K562 (cell line): ENCODE results near the gene PUM2. TPM values are rescaled to one million over a fixed set of nuclear protein-coding genes. Genes with fewer than 3 reads are reported as not detected.

Experiments
- ARID2 ChIP-seq: fragments of 450-650 bp; IDR thresholded peaks from 2 replicates; pipeline ENCODE4 v1.6.1; 2017; ENCODE audit warnings: antibody characterized with exemption, mild to moderate bottlenecking
- ASH1L ChIP-seq: fragments of 450-650 bp; IDR thresholded peaks from 2 replicates; pipeline ENCODE4 v1.6.1; 2018; ENCODE audit warnings: borderline replicate concordance, mild to moderate bottlenecking, low read depth; ENCODE audit not compliant: partially characterized antibody
- DACH1 ChIP-seq: fragments of 450-650 bp; IDR thresholded peaks from 2 replicates; pipeline ENCODE4 v1.6.1; 2018; ENCODE audit not compliant: partially characterized antibody
- HMGN3 ChIP-seq: IDR thresholded peaks from 2 replicates; pipeline ENCODE4 v1.6.1; 2011; ENCODE audit warnings: borderline replicate concordance, low read depth, mild to moderate bottlenecking, mixed read lengths, low read length; ENCODE audit not compliant: insufficient read length; ENCODE audit errors: extremely low read depth
- POLR2AphosphoS2 ChIP-seq: IDR thresholded peaks from 2 replicates; pipeline ENCODE4 v1.6.1; 2012; ENCODE audit warnings: low read length, improper control_type of control experiment
- POLR2H ChIP-seq: IDR thresholded peaks from 2 replicates; pipeline ENCODE4 v1.6.1; 2016; ENCODE audit warnings: missing genetic modification characterization, low read depth, mild to moderate bottlenecking, control low read depth, missing compliant biosample characterization, moderate library complexity
- RAD51 ChIP-seq: fragments of 450-650 bp; IDR thresholded peaks from 2 replicates; pipeline ENCODE4 v1.7.1; 2016; ENCODE audit warnings: low read depth, mild to moderate bottlenecking, borderline replicate concordance
- RBM15 ChIP-seq: fragments of 200-400 bp; formaldehyde crosslinking; IDR thresholded peaks from 2 replicates; pipeline ENCODE4 v1.6.1; 2018; ENCODE audit warnings: mild to moderate bottlenecking, low read length, moderate library complexity; ENCODE audit not compliant: insufficient read depth
- RHOXF2B ChIP-seq: fragments of 250-450 bp; sonication (Bioruptor Pico); conservative IDR thresholded peaks from 2 replicates; pipeline ENCODE4 v1.5.1; 2021
- TEAD1 ChIP-seq, 2 experiments: fragments of 450-650 bp in 1 of 2; sonication (generic) in 1 of 2; formaldehyde crosslinking; IDR thresholded peaks; 2 replicates each; pipeline versions ENCODE4 v1.4.0 to v1.8.0; 2020 to 2022; ENCODE audit warnings: mild to moderate bottlenecking in 2 of 2, missing genetic modification reagents in 1 of 2
- ZFP30 ChIP-seq: fragments of 250-450 bp; sonication (Bioruptor Pico); IDR thresholded peaks from 2 replicates; pipeline ENCODE4 v1.8.0; 2022; ENCODE audit warnings: moderate library complexity, mild to moderate bottlenecking, inconsistent platforms, borderline replicate concordance
- ZFPM2 ChIP-seq: fragments of 250-450 bp; sonication (Bioruptor Pico); IDR thresholded peaks from 2 replicates; pipeline ENCODE4 v1.5.1; 2022; ENCODE audit warnings: mild to moderate bottlenecking
- ZNF431 ChIP-seq: sonication (generic); formaldehyde crosslinking; IDR thresholded peaks from 2 replicates; pipeline ENCODE4 v1.8.0; 2022; ENCODE audit warnings: mild to moderate bottlenecking, missing genetic modification reagents
- ZNF785 ChIP-seq: fragments of 250-450 bp; sonication (Bioruptor Pico); IDR thresholded peaks from 2 replicates; pipeline ENCODE4 v1.4.0; 2020; ENCODE audit warnings: mild to moderate bottlenecking
- polyA plus RNA-seq, 8 experiments: library from polyadenylated mRNA; depleted of rRNA in 4 of 8; stranded (reverse) in 5 of 8; unstranded in 3 of 8; fragments of >200 nt; fragmentation: Nextera tagmentation in 2 of 8; fragmentation: Illumina TruSeq in 1 of 8; extraction: Ambion mirVana in 2 of 8; extraction: Trizol in 1 of 8; gene quantifications; 2 replicates each; pipeline versions ENCODE4 v1.2.1 to v1.2.3, GENCODE V29; 2011 to 2014; ENCODE audit warnings: inconsistent platforms in 1 of 8, missing spikeins in 1 of 8
- total RNA-seq, 7 experiments: library from RNA; depleted of rRNA in 6 of 7; stranded (reverse); fragments of >200 nt in 6 of 7; fragmentation: Illumina TruSeq in 2 of 7; extraction: Trizol in 2 of 7; gene quantifications; 2 replicates each; pipeline versions ENCODE4 v1.2.1 to v1.2.3, GENCODE V29; 2011 to 2021; ENCODE audit warnings: low replicate concordance in 1 of 7
- TF ChIP-seq, protein P1 (sequence below): fragments of 200-800 bp; sonication (Bioruptor generic); IDR thresholded peaks from 2 replicates; pipeline ENCODE4 v1.6.1; 2016; ENCODE audit warnings: missing genetic modification characterization, missing compliant biosample characterization
- TF ChIP-seq, protein P2 (sequence below): fragments of 250-450 bp; sonication (Bioruptor Pico); IDR thresholded peaks from 2 replicates; pipeline ENCODE4 v1.8.0; 2022; ENCODE audit warnings: inconsistent platforms
- TF ChIP-seq, protein P3 (sequence below): fragments of 450-650 bp; conservative IDR thresholded peaks from 2 replicates; pipeline ENCODE4 v1.6.1; 2016; ENCODE audit warnings: missing genetic modification characterization, low read depth, mild to moderate bottlenecking, missing compliant biosample characterization, moderate library complexity
- TF ChIP-seq, protein P4 (sequence below): sonication (generic); formaldehyde crosslinking; IDR thresholded peaks from 2 replicates; pipeline ENCODE4 v1.8.0; 2022; ENCODE audit warnings: mild to moderate bottlenecking, missing genetic modification reagents
- TF ChIP-seq, protein P5 (sequence below): sonication (generic); formaldehyde crosslinking; IDR thresholded peaks from 2 replicates; pipeline ENCODE4 v1.5.0; 2020; ENCODE audit warnings: missing genetic modification reagents

The PUM2 gene
- total and polyA plus RNA-seq, 9 of the 15 experiments (the other 6 are each of a cell fraction or from before 2014, with no cell fraction given), result 13.4 to 61.9 (median 28.3) TPM

DNA sequence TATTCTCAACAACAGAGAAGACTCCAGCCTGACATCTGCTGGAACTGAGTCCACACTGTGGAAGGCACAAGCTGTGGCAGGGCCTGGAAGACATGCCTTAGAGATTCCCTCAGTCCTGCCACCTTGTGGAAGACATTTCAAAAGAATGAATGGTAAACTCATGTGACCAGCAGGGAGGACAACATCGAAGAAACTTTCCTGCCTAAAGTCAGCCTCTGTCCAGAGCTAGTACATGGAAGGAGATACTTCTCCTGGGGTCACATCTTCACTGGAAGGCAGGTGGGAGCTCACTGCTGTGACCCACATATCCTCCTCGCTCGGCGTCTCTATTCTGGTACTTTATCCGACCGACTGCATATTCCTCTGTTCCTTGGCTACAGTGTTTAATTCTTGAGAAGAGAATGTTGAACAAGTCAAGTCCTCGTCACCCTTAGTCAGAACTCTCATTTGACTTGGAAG, 59.5 kb downstream of the PUM2 start (continued):
- TF ChIP-seq, protein P1, sequence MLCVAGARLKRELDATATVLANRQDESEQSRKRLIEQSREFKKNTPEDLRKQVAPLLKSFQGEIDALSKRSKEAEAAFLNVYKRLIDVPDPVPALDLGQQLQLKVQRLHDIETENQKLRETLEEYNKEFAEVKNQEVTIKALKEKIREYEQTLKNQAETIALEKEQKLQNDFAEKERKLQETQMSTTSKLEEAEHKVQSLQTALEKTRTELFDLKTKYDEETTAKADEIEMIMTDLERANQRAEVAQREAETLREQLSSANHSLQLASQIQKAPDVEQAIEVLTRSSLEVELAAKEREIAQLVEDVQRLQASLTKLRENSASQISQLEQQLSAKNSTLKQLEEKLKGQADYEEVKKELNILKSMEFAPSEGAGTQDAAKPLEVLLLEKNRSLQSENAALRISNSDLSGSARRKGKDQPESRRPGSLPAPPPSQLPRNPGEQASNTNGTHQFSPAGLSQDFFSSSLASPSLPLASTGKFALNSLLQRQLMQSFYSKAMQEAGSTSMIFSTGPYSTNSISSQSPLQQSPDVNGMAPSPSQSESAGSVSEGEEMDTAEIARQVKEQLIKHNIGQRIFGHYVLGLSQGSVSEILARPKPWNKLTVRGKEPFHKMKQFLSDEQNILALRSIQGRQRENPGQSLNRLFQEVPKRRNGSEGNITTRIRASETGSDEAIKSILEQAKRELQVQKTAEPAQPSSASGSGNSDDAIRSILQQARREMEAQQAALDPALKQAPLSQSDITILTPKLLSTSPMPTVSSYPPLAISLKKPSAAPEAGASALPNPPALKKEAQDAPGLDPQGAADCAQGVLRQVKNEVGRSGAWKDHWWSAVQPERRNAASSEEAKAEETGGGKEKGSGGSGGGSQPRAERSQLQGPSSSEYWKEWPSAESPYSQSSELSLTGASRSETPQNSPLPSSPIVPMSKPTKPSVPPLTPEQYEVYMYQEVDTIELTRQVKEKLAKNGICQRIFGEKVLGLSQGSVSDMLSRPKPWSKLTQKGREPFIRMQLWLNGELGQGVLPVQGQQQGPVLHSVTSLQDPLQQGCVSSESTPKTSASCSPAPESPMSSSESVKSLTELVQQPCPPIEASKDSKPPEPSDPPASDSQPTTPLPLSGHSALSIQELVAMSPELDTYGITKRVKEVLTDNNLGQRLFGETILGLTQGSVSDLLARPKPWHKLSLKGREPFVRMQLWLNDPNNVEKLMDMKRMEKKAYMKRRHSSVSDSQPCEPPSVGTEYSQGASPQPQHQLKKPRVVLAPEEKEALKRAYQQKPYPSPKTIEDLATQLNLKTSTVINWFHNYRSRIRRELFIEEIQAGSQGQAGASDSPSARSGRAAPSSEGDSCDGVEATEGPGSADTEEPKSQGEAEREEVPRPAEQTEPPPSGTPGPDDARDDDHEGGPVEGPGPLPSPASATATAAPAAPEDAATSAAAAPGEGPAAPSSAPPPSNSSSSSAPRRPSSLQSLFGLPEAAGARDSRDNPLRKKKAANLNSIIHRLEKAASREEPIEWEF (CRISPR knock-in tag), result no peak
- TF ChIP-seq ASH1L, result no peak
- TF ChIP-seq TEAD1 (CRISPR knock-in tag; IDR thresholded peaks at IDR 0.05), result peak; percentile 92 to 99
- TF ChIP-seq, protein P2, sequence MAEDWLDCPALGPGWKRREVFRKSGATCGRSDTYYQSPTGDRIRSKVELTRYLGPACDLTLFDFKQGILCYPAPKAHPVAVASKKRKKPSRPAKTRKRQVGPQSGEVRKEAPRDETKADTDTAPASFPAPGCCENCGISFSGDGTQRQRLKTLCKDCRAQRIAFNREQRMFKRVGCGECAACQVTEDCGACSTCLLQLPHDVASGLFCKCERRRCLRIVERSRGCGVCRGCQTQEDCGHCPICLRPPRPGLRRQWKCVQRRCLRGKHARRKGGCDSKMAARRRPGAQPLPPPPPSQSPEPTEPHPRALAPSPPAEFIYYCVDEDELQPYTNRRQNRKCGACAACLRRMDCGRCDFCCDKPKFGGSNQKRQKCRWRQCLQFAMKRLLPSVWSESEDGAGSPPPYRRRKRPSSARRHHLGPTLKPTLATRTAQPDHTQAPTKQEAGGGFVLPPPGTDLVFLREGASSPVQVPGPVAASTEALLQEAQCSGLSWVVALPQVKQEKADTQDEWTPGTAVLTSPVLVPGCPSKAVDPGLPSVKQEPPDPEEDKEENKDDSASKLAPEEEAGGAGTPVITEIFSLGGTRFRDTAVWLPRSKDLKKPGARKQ (CRISPR knock-in tag), result no peak
- no peak for TF ChIP-seq POLR2H (tag)
- TF ChIP-seq, protein P3, sequence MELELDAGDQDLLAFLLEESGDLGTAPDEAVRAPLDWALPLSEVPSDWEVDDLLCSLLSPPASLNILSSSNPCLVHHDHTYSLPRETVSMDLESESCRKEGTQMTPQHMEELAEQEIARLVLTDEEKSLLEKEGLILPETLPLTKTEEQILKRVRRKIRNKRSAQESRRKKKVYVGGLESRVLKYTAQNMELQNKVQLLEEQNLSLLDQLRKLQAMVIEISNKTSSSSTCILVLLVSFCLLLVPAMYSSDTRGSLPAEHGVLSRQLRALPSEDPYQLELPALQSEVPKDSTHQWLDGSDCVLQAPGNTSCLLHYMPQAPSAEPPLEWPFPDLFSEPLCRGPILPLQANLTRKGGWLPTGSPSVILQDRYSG (tag), result no peak
- no peak for TF ChIP-seq ZFPM2
- no peak for TF ChIP-seq ARID2
- TF ChIP-seq, protein P4, sequence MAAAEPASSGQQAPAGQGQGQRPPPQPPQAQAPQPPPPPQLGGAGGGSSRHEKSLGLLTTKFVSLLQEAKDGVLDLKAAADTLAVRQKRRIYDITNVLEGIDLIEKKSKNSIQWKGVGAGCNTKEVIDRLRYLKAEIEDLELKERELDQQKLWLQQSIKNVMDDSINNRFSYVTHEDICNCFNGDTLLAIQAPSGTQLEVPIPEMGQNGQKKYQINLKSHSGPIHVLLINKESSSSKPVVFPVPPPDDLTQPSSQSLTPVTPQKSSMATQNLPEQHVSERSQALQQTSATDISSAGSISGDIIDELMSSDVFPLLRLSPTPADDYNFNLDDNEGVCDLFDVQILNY, result no peak
- TF ChIP-seq POLR2AphosphoS2, result no peak
- no peak for TF ChIP-seq HMGN3
- no peak for TF ChIP-seq DACH1
- TF ChIP-seq ZNF431 (CRISPR knock-in tag), result no peak
- TF ChIP-seq RAD51, result 0 out of 2 replicates have a peak, but pooled peaks have one; percentile 33
- TF ChIP-seq ZFP30 (CRISPR knock-in tag), result no peak
- TF ChIP-seq RHOXF2B (CRISPR knock-in tag), result no peak
- no peak for TF ChIP-seq ZNF785 (CRISPR knock-in tag)
- no peak for TF ChIP-seq RBM15
- TF ChIP-seq, protein P5, sequence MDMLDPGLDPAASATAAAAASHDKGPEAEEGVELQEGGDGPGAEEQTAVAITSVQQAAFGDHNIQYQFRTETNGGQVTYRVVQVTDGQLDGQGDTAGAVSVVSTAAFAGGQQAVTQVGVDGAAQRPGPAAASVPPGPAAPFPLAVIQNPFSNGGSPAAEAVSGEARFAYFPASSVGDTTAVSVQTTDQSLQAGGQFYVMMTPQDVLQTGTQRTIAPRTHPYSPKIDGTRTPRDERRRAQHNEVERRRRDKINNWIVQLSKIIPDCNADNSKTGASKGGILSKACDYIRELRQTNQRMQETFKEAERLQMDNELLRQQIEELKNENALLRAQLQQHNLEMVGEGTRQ (CRISPR knock-in tag), result peak; percentile 21; the same call in 1 of the 2 replicates
